PC-3 (cell line): ENCODE measurements around the gene ZNF281.

Experiments used
- EZH2 ChIP-seq: fragments of 300-600 bp; sonication (generic); IDR thresholded peaks from one replicate; pipeline ENCODE4 v1.6.1; 2017; ENCODE audit warnings: antibody characterized with exemption, mild to moderate bottlenecking, low read length; ENCODE audit not compliant: unreplicated experiment
- EZH2phosphoT487 ChIP-seq: fragments of 300-600 bp; sonication (generic); IDR thresholded peaks from 2 replicates; pipeline ENCODE4 v1.6.1; 2018; ENCODE audit warnings: mild to moderate bottlenecking, antibody characterized with exemption, low read length, borderline replicate concordance
- TF ChIP-seq, protein P1 (sequence below): fragments of 300-600 bp; sonication (generic); conservative IDR thresholded peaks from 2 replicates; pipeline ENCODE4 v1.5.1; 2017; ENCODE audit warnings: antibody characterized with exemption, low read depth, mild to moderate bottlenecking, low read length

- TF ChIP-seq, protein P1, sequence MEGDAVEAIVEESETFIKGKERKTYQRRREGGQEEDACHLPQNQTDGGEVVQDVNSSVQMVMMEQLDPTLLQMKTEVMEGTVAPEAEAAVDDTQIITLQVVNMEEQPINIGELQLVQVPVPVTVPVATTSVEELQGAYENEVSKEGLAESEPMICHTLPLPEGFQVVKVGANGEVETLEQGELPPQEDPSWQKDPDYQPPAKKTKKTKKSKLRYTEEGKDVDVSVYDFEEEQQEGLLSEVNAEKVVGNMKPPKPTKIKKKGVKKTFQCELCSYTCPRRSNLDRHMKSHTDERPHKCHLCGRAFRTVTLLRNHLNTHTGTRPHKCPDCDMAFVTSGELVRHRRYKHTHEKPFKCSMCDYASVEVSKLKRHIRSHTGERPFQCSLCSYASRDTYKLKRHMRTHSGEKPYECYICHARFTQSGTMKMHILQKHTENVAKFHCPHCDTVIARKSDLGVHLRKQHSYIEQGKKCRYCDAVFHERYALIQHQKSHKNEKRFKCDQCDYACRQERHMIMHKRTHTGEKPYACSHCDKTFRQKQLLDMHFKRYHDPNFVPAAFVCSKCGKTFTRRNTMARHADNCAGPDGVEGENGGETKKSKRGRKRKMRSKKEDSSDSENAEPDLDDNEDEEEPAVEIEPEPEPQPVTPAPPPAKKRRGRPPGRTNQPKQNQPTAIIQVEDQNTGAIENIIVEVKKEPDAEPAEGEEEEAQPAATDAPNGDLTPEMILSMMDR = no peak
- TF ChIP-seq EZH2 = no peak
- no peak for TF ChIP-seq EZH2phosphoT487
These were observed 9.3 kb downstream of the ZNF281 start for GRCh38 chr1:200400556-200400955.
